H1 (cell line): ENCODE data around the gene ASCC1. TPM values are rescaled to one million over a fixed set of nuclear protein-coding genes. Genes with fewer than 3 reads are reported as not detected.
A peak's percentile ranks its signal among the peaks of the same experiment; 100 is the strongest.

Source experiments
- ASH2L ChIP-seq: fragments of 200-600, 300-600 bp; sonication (generic); IDR thresholded peaks from one replicate; pipeline ENCODE4 v1.7.1; 2017; ENCODE audit warnings: low read length
- KDM1A ChIP-seq: fragments of 200-600, 300-600 bp; sonication (generic); IDR thresholded peaks from 2 replicates; pipeline ENCODE4 v1.7.1; 2016; ENCODE audit warnings: mild to moderate bottlenecking, low read length, borderline replicate concordance
- KDM4A ChIP-seq: IDR thresholded peaks from one replicate; pipeline ENCODE4 v1.7.1; 2012; ENCODE audit warnings: low read depth, mild to moderate bottlenecking, moderate library complexity, low read length, inconsistent platforms; ENCODE audit not compliant: severe bottlenecking
- MAX ChIP-seq: IDR thresholded peaks from 2 replicates; pipeline ENCODE4 v1.6.1; 2012; ENCODE audit warnings: inconsistent platforms
- RAD21 ChIP-seq, 2 experiments: IDR thresholded peaks in 1 of 2; conservative IDR thresholded peaks in 1 of 2; 2 replicates each; pipeline ENCODE4 v1.6.1; 2011; ENCODE audit warnings: low read depth in 2 of 2, low read length in 2 of 2, improper control_type of control experiment in 1 of 2, inconsistent platforms in 1 of 2, mild to moderate bottlenecking in 1 of 2, moderate library complexity in 1 of 2
- SIRT6 ChIP-seq: IDR thresholded peaks from one replicate; pipeline ENCODE4 v1.7.1; 2012; ENCODE audit warnings: low read length, inconsistent platforms
- SP2 ChIP-seq: IDR thresholded peaks from 2 replicates; pipeline ENCODE4 v1.6.1; 2012; ENCODE audit warnings: mild to moderate bottlenecking, low read length, inconsistent platforms
- SUZ12 ChIP-seq: fragments of 200-600 bp; sonication (generic); IDR thresholded peaks from 2 replicates; pipeline ENCODE4 v1.6.1; 2012; ENCODE audit warnings: mild to moderate bottlenecking, inconsistent platforms, low read length, moderate library complexity, mixed read lengths
- TBP ChIP-seq: IDR thresholded peaks from 2 replicates; pipeline ENCODE4 v1.6.1; 2011; ENCODE audit warnings: low read depth, low read length, improper control_type of control experiment
- polyA plus RNA-seq, 7 experiments: library from polyadenylated mRNA; depleted of rRNA in 3 of 7; stranded (reverse) in 5 of 7; unstranded in 2 of 7; fragments of >200 nt in 5 of 7; fragments of 200-250 nt in 2 of 7; gene quantifications; 1 replicate in 5 of 7; 2 replicates in 1 of 7; 4 replicates in 1 of 7; pipeline versions ENCODE4 v1.2.1 to v1.2.3, GENCODE V29; 2011 to 2013; ENCODE audit warnings: missing spikeins in 2 of 7, mixed read lengths in 2 of 7
- total RNA-seq: library from RNA; stranded (reverse); fragmentation: NEBNext Ultra II Directional; extraction: Animal tissue kit (Norgen Biotek cat#: 25700); gene quantifications from 2 replicates; pipeline ENCODE4 v1.2.1, GENCODE V29; 2021
- TF ChIP-seq, protein P1 (sequence below): IDR thresholded peaks from 2 replicates; pipeline ENCODE4 v1.6.1; 2012; ENCODE audit warnings: inconsistent platforms

ASCC1 gene
- total and polyA plus RNA-seq, 2 of the 8 experiments (the other 6 are each of a cell fraction or from before 2014, with no cell fraction given): 25.6 to 35.8 TPM

DNA sequence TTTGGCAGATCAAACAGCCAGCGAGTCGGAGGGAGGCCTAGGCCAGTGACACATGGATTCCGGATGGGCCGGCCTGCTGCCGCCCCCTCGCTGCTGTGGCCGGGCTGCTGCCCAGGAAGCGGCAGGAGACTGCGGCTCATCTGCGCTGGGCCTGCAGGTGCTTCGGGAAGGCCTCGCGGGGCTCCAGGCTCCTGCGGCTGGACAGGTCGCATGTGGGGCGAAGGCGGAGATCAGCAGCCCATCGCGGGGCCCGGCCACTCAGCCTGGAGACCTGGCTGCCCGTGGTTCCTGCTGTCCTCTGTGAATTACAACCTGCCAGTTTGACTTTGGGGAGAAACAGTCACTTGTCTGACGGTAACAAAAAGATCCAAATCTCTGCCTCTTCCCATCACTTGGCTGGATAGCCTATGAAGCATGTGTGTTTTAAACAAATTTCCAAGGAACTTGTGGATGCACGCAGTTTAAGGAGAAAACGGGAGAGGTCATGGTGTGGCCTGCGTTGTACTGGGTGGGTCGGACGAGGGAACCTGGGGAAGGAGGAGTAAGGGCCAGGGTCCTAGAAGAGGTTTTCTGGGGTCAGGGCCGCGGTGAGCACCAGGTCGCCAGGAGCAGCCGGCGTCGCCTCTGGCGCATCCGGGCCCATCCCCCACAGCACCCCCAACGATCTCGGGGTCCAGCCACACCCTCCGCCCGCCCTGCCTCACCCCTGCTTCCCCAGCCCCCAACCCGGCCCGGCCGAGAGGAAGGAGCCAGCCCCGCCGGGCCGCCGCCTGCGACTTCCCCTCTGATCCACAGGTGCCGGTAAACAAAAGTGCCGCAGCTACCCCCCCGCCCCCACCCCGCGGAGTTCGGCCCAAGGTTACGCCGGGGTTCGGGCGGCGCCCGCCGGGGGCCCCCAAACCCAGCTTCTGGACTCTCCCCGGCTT lies 129.3 kb downstream of the ASCC1 start (continued):
- TF ChIP-seq KDM4A (no peak), KDM1A (0 out of 2 replicates have a peak, but pooled peaks have one; percentile 11), ASH2L (peak; percentile 10), MAX (peak; percentile 64), RAD21 (IDR thresholded peaks at IDR 0.05 in 1 of 2, conservative IDR thresholded peaks at IDR 0.05 in 1 of 2; ENCODE audit: low read depth in 2 of 2, low read length in 2 of 2) (peak in 1 of 2 experiments; percentile 42; a peak in 2 of 4 replicates), SP2 (no peak), SUZ12 (peak; percentile 73), TBP (0 out of 2 replicates have a peak, but pooled peaks have one; percentile 27), SIRT6 (no peak)
- TF ChIP-seq, protein P1, sequence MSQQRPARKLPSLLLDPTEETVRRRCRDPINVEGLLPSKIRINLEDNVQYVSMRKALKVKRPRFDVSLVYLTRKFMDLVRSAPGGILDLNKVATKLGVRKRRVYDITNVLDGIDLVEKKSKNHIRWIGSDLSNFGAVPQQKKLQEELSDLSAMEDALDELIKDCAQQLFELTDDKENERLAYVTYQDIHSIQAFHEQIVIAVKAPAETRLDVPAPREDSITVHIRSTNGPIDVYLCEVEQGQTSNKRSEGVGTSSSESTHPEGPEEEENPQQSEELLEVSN: peak; percentile 70
